Psoas muscle (tissue), 8 donors: ENCODE data around the gene GZMA. TPM values are rescaled to one million over a fixed set of nuclear protein-coding genes. Genes with fewer than 3 reads are reported as not detected.

Source experiments
- ATAC-seq, 4 donors: fragments of 200-7000 bp; cut with Tn5 transposase; one replicate each; pipeline ENCODE4 v1.9.1; 2020; ENCODE audit warnings: moderate library complexity in 3 of 4, mild to moderate bottlenecking in 2 of 4
- DNase-seq, 2 donors: peaks; one replicate each; pipeline ENCODE4 v3.0.0-alpha.2; 2020
- H3K27ac ChIP-seq: fragments of 200-600 bp; one replicate; pipeline ENCODE4 v1.8.0; 2022
- H3K27me3 ChIP-seq, 3 donors: fragments of 200-600 bp in 1 of 3; one replicate each; pipeline versions ENCODE4 v1.6.1 to v1.8.0; 2013 to 2022; ENCODE audit warnings: low read length in 2 of 3, mild to moderate bottlenecking in 2 of 3, moderate library complexity in 1 of 3; ENCODE audit not compliant: insufficient read depth in 3 of 3
- H3K36me3 ChIP-seq, 2 donors: fragments of 200-600 bp in 1 of 2; one replicate each; pipeline versions ENCODE4 v1.6.1 to v1.8.0; 2013 to 2022; ENCODE audit warnings: low read depth in 1 of 2, mild to moderate bottlenecking in 1 of 2, moderate library complexity in 1 of 2; ENCODE audit not compliant: insufficient read depth in 1 of 2
- H3K4me1 ChIP-seq: fragments of 200-600 bp; one replicate; pipeline ENCODE4 v1.8.0; 2022
- H3K4me3 ChIP-seq: fragments of 200-600 bp; one replicate; pipeline ENCODE4 v1.8.0; 2022; ENCODE audit warnings: mild to moderate bottlenecking
- H3K9me3 ChIP-seq: fragments of 200-600 bp; one replicate; pipeline ENCODE4 v1.8.0; 2022
- WGBS, 3 donors: extraction: QIAGEN DNeasy Blood & Tissue Kit; methylation state at CpG; one replicate each; pipeline versions ENCODE4 v1.1.6 to v1.1.7; 2013; 5-methylcytosine and 5-hydroxymethylcytosine counted together
- intact Hi-C, 2 donors: fragments of 100-400 bp; cut with DNase I; formaldehyde crosslinking; loops; one replicate each; pipeline versions ENCODE4 v1.11.0 to v1.14.2; 2022
- long read RNA-seq, 2 donors: library from polyadenylated mRNA; unstranded; transcript quantifications; one replicate each; pipeline ENCODE4 v2.0.0, GENCODE V29; 2021
- polyA plus RNA-seq, 3 donors: library from polyadenylated mRNA; stranded (reverse); fragments of 200-250 nt; gene quantifications; one replicate each; pipeline ENCODE4 v1.2.3, GENCODE V29; 2013
- total RNA-seq, 4 donors: library from RNA; stranded (reverse); fragmentation: NEBNext Ultra II Directional in 2 of 4; extraction: Animal tissue kit (Norgen Biotek cat#: 25700) in 2 of 4; gene quantifications; one replicate each; pipeline versions ENCODE4 v1.2.1 to v1.2.4, GENCODE V29; 2021 to 2023
- TF ChIP-seq, protein P1 (sequence below): fragments of 200-600 bp; IDR thresholded peaks from one replicate; pipeline ENCODE4 v1.8.0; 2022; ENCODE audit warnings: antibody characterized with exemption
- donor health status: healthy with polysubstance abuse.
- donor health status: DM: no; HTN: no; CAD: no; lungs with moderate emphysema.
- donor health status: Bipolar disorder and iron deficiency.
- donor health status: healthy.
- donor health status: DM: yes; HTN: yes; CAD: no.
- donor health status: DM: no; HTN: no; CAD: no.
- donor health status: DM: no; HTN: no; CAD: no.
- donor health status: DM: yes; HTN: yes; CAD: no.

The GZMA gene
- total RNA-seq: 1 to 10 TPM in 1 of 4 donors, under 1 TPM in 3; 0.43 to 1.4 (median 0.54) TPM
- under 1 TPM; 0.08 to 0.44 (median 0.16) TPM for polyA plus RNA-seq
- long read RNA-seq, donor 1: 0 reads
- long read RNA-seq, donor 2, partial matches to known transcripts: 0 of 1 reads
- long read RNA-seq, donor 2, other reads (novel, unspliced or antisense): 0 of 1 reads

DNA sequence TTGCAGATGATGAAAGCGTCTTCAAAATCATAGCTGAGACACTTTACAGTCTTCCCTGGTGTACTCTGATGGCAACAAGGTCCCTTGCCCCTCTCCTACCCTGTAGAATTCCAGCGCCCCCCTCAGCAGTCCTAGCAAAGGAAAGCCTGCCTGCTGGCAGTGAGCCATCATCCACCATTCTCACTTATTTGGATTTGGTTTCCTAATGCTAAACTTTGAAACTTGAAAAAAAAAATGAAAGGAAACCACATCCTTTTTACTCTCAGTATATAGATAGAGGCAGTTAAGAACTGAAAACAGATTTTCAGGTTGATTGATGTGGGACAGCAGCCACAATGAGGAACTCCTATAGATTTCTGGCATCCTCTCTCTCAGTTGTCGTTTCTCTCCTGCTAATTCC is at the start of gene GZMA:
GZMA (plus strand) TSS at position 299 of the 400 bp plus-strand sequence; CDS start at position 336, 37 bp downstream.
- 47 to 66% (median 57%) methylated on average over 3 of the region's 3 CpGs for WGBS, 3 donors
- ATAC-seq (no peak), DNase-seq (no peak)
- TF ChIP-seq, protein P1, sequence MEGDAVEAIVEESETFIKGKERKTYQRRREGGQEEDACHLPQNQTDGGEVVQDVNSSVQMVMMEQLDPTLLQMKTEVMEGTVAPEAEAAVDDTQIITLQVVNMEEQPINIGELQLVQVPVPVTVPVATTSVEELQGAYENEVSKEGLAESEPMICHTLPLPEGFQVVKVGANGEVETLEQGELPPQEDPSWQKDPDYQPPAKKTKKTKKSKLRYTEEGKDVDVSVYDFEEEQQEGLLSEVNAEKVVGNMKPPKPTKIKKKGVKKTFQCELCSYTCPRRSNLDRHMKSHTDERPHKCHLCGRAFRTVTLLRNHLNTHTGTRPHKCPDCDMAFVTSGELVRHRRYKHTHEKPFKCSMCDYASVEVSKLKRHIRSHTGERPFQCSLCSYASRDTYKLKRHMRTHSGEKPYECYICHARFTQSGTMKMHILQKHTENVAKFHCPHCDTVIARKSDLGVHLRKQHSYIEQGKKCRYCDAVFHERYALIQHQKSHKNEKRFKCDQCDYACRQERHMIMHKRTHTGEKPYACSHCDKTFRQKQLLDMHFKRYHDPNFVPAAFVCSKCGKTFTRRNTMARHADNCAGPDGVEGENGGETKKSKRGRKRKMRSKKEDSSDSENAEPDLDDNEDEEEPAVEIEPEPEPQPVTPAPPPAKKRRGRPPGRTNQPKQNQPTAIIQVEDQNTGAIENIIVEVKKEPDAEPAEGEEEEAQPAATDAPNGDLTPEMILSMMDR: no peak
- intact Hi-C loops: no loop called here
- Histone ChIP-seq H3K4me1 (no peaks in the 10 kb centered on the region), H3K27me3 (no peaks in the 10 kb centered on the region), H3K9me3 (no peaks in the 10 kb centered on the region), H3K4me3 (no peak within 1 kb of the TSS), H3K36me3 (no peaks in the 10 kb centered on the region), H3K27ac (no peak within 1 kb of the TSS)

DNA sequence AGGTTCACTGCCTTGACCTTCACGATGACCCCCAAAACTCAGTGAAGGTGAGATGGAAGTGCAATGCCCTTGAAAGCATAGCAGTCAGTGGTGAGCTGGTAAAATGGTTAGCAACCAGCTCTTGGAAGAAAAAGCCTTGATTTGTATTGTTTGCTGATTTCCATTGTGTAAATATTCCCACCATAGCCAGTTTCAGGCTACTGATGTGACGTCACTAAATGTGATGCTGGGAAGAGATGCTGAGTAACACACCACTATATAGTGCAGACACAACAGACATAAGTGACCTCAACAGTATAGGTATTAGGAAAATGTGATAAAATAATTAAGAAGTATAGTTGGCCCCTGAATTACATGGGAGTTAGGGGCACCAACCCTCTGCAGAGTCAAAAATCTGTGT is 47.3 kb upstream of the GZMA start:
- Histone ChIP-seq H3K4me1 (no peaks in the 10 kb centered on the region), H3K9me3 (no peaks in the 10 kb centered on the region), H3K36me3 (no peaks in the 10 kb centered on the region), H3K27ac (no peak overlapping the region), H3K4me3 (no peak overlapping the region), H3K27me3 (no peaks in the 10 kb centered on the region)
- WGBS, 3 donors: 91 to 96% (median 92%) methylated on average over 2 of the region's 2 CpGs
- TF ChIP-seq, protein P1: no peak
- DNase-seq: no peak
- ATAC-seq: no peak
- intact Hi-C loops: no loop called here

DNA sequence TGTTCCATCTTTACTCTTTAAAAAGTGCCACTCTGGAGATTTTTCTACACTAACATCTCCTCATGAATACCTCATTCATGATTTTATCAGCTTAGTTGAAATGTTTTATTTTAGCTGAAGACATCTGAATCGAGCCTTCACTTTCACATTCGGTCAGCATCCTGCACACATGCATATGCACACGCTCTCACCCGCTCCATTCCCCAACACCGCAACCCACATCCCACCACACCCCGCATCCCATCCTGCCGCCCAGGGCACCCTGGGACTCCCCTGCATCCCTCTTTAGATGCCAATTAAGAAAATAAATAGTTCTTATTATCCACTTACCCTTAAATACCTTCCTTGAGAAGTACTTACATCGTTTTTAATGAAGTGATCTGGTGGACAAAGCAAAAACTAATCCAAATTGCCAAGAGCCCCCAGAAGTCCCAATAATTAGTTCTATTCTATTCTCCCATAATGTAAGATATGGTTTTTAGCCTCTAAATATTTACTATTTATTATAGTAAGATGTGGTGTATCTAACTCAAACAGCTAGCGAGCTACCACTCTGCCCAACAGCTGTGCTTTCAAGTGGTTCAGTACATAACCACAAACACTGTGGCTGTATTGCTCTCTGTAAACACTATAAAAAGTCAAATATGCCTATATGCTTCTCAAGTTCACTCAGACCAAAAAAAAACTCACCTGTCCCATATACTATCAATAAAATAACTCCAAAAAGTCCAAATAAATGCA is 40.2 kb upstream of the GZMA start:
- H3K9me3 ChIP-seq: no peaks in the 10 kb centered on the region
- ATAC-seq: no peak
- TF ChIP-seq, protein P1: no peak
- H3K27me3 ChIP-seq: no peaks in the 10 kb centered on the region
- 88 to 91% (median 90%) methylated on average over 9 of the region's 9 CpGs for WGBS, 3 donors
- intact Hi-C loops: no loop called here
- H3K36me3 ChIP-seq: no peaks in the 10 kb centered on the region
- H3K4me1 ChIP-seq: no peaks in the 10 kb centered on the region
- H3K27ac ChIP-seq: no peak overlapping the region
- H3K4me3 ChIP-seq: no peak overlapping the region
- no peak for DNase-seq

DNA sequence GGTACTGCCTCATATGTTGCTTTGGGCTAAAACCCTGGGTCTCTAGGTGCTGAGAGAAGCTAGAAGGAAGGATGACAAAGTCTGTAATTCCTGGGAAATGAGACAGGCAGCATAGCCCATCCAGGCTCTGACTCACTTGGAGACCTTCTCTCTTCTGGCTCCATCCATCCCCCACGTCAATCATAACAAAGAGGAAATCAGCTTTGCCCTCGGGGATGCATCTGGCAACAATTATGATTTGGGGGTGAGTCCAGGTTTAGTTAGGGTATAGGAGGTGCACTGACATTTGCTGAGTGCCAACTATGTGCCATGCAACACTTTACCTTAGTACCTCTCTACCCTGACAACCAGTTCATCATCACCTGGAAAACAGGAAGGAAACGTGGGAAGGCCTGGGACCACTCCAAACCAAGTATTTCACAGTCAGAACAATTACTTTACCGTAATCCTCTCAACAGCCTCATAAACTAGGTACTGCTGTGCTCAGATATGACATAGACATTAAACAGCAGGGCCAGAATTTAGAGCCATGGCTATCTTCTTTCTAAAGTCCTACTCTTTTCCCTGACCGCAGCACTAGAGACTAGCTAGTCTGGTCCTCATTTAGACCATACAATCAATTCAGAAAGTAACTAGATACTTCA is 39.1 kb upstream of the GZMA start:
- no peak for DNase-seq
- intact Hi-C loops: no loop called here
- WGBS, 3 donors: 62 to 66% (median 64%) methylated on average over 5 of the region's 5 CpGs
- TF ChIP-seq, protein P1: no peak
- Histone ChIP-seq H3K27ac (no peak overlapping the region), H3K36me3 (no peaks in the 10 kb centered on the region), H3K4me1 (no peaks in the 10 kb centered on the region), H3K27me3 (no peaks in the 10 kb centered on the region), H3K4me3 (no peak overlapping the region), H3K9me3 (no peaks in the 10 kb centered on the region)
- ATAC-seq: no peak
